Smooth muscle cell (in vitro differentiated cells): ENCODE results near the gene GNMT. TPM values are rescaled to one million over a fixed set of nuclear protein-coding genes. Genes with fewer than 3 reads are reported as not detected.
"Not testable (repeated sequence)": the region's sequence is repeated elsewhere in the genome, so short reads cannot be mapped to it uniquely, and the experiment has no call there.

Experiments
- DNase-seq: peaks from one replicate; lab custom pipeline; 2025; ENCODE audit not compliant: unreplicated experiment; lab: John Stamatoyannopoulos, UW
- H2AFZ ChIP-seq: fragments of 200-600 bp; sonication (generic); 2 replicates; pipeline ENCODE4 v1.6.0; 2016; ENCODE audit warnings: antibody characterized with exemption, low read depth, mild to moderate bottlenecking
- H3F3A ChIP-seq: fragments of 200-600 bp; sonication (generic); 2 replicates; pipeline ENCODE4 v1.6.0; 2017; ENCODE audit warnings: antibody characterized with exemption, low read depth
- H3K27ac ChIP-seq: fragments of 200-600 bp; sonication (generic); 2 replicates; pipeline ENCODE4 v1.5.1; 2016; ENCODE audit warnings: low read depth, mild to moderate bottlenecking
- H3K27me3 ChIP-seq: fragments of 200-600 bp; sonication (generic); 2 replicates; pipeline ENCODE4 v1.6.1; 2016; ENCODE audit warnings: low read depth, mild to moderate bottlenecking
- H3K36me3 ChIP-seq: fragments of 200-600 bp; sonication (generic); 2 replicates; pipeline ENCODE4 v1.5.1; 2016; ENCODE audit warnings: low read depth
- H3K4me1 ChIP-seq: fragments of 200-600 bp; sonication (generic); 2 replicates; pipeline ENCODE4 v1.5.1; 2016; ENCODE audit warnings: low read depth
- H3K4me2 ChIP-seq: fragments of 200-600 bp; sonication (generic); 2 replicates; pipeline ENCODE4 v1.6.0; 2016; ENCODE audit warnings: mild to moderate bottlenecking
- H3K4me3 ChIP-seq: fragments of 200-600 bp; sonication (generic); 2 replicates; pipeline ENCODE4 v1.5.1; 2016; ENCODE audit warnings: mild to moderate bottlenecking
- H3K79me2 ChIP-seq: fragments of 200-600 bp; sonication (generic); 2 replicates; pipeline ENCODE4 v1.6.0; 2016; ENCODE audit warnings: low read depth, mild to moderate bottlenecking
- H3K9ac ChIP-seq: fragments of 200-600 bp; sonication (generic); 2 replicates; pipeline ENCODE4 v1.6.0; 2016; ENCODE audit warnings: low read depth
- H3K9me3 ChIP-seq: fragments of 200-600 bp; sonication (generic); replicated peaks from 2 replicates; pipeline ENCODE4 v1.5.1; 2016; ENCODE audit warnings: low read depth
- H4K20me1 ChIP-seq: fragments of 200-600 bp; sonication (generic); 2 replicates; pipeline ENCODE4 v1.6.0; 2016; ENCODE audit warnings: low read depth
- CTCF ChIP-seq: fragments of 200-600 bp; sonication (generic); IDR thresholded peaks from 2 replicates; pipeline ENCODE4 v1.5.1; 2017; ENCODE audit warnings: borderline replicate concordance, mild to moderate bottlenecking, antibody characterized with exemption; ENCODE audit not compliant: insufficient read depth, poor library complexity, severe bottlenecking
- WGBS: methylation state at CpG from one replicate; pipeline ENCODE4 v1.1.7; 2016; ENCODE audit warnings: low lambda C conversion rate; 5-methylcytosine and 5-hydroxymethylcytosine counted together
- polyA plus RNA-seq: library from polyadenylated mRNA; unstranded; fragments of >200 nt; fragmentation: Nextera tagmentation; extraction: Ambion mirVana; gene quantifications from 2 replicates; pipeline ENCODE4 v1.2.1, GENCODE V29; 2016
- total RNA-seq: library from RNA; depleted of rRNA; stranded (reverse); fragments of >200 nt; gene quantifications from 2 replicates; pipeline ENCODE4 v1.2.3, GENCODE V29; 2014

GNMT gene
- total and polyA plus RNA-seq, 2 experiments from 2014 or later: not detected

- no peak overlapping the region for H3K4me3 ChIP-seq
- H3K27ac ChIP-seq: no peak overlapping the region
- H3K27me3 ChIP-seq: no peaks in the 10 kb centered on the region
- no peaks in the 10 kb centered on the region for H3K36me3 ChIP-seq
- H3K9ac ChIP-seq: no peak overlapping the region
- no peak overlapping the region for H3K4me2 ChIP-seq
- no peaks in the 10 kb centered on the region for H3F3A ChIP-seq
- no peaks in the 10 kb centered on the region for H3K4me1 ChIP-seq
- no peaks in the 10 kb centered on the region for H3K9me3 ChIP-seq
- WGBS: 93% methylated on average over 4 of the region's 4 CpGs
- no peak overlapping the region for H2AFZ ChIP-seq
- no peak for TF ChIP-seq CTCF
- no peak for DNase-seq
- H4K20me1 ChIP-seq: no peaks in the 10 kb centered on the region
- H3K79me2 ChIP-seq: peaks cover 2% of the 10 kb centered on the region
These were observed 20.8 kb upstream of the GNMT start for GRCh38 chr6:42939810-42940167.

- Histone ChIP-seq H3K9ac (no peak overlapping the region), H3K4me1 (no peaks in the 10 kb centered on the region), H3K27ac (no peak overlapping the region), H3K4me2 (no peak overlapping the region), H2AFZ (no peak overlapping the region), H3F3A (no peaks in the 10 kb centered on the region), H3K9me3 (no peaks in the 10 kb centered on the region), H3K36me3 (no peaks in the 10 kb centered on the region), H3K79me2 (no peaks in the 10 kb centered on the region), H3K27me3 (no peaks in the 10 kb centered on the region), H3K4me3 (no peak overlapping the region), H4K20me1 (no peaks in the 10 kb centered on the region)
- WGBS: 86% methylated on average over 6 of the region's 6 CpGs
- no peak for DNase-seq
- no peak for TF ChIP-seq CTCF
These were observed 20.0 kb upstream of the GNMT start for GRCh38 chr6:42940493-42941045.

- H3K27me3 ChIP-seq, H3K27ac ChIP-seq, H4K20me1 ChIP-seq, H3K4me2 ChIP-seq, H3K4me3 ChIP-seq, H3F3A ChIP-seq, DNase-seq, H3K4me1 ChIP-seq, H3K79me2 ChIP-seq, H2AFZ ChIP-seq, H3K9me3 ChIP-seq, H3K36me3 ChIP-seq, H3K9ac ChIP-seq: not testable (repeated sequence)
- 96% methylated on average over 5 of the region's 5 CpGs for WGBS
These were observed 19.2 kb upstream of the GNMT start for GRCh38 chr6:42941356-42941755.

GRCh38 chr6:42942444-42942843 lies 18.1 kb upstream of the GNMT start:
- 95% methylated on average over 6 of the region's 7 CpGs for WGBS
- Histone ChIP-seq H3K9ac (no peak overlapping the region), H3K27ac (no peak overlapping the region), H3K4me3 (no peak overlapping the region), H2AFZ (no peak overlapping the region), H4K20me1 (no peaks in the 10 kb centered on the region), H3K36me3 (no peaks in the 10 kb centered on the region), H3K4me2 (no peak overlapping the region), H3K27me3 (no peaks in the 10 kb centered on the region), H3F3A (no peaks in the 10 kb centered on the region), H3K4me1 (no peaks in the 10 kb centered on the region), H3K79me2 (no peaks in the 10 kb centered on the region), H3K9me3 (no peaks in the 10 kb centered on the region)
- DNase-seq: no peak
- no peak for TF ChIP-seq CTCF
